ENCODE results near the gene TRIM77.
"Not testable (repeated sequence)": the region's sequence is repeated elsewhere in the genome, so short reads cannot be mapped to it uniquely, and the experiment has no call there.

DNA sequence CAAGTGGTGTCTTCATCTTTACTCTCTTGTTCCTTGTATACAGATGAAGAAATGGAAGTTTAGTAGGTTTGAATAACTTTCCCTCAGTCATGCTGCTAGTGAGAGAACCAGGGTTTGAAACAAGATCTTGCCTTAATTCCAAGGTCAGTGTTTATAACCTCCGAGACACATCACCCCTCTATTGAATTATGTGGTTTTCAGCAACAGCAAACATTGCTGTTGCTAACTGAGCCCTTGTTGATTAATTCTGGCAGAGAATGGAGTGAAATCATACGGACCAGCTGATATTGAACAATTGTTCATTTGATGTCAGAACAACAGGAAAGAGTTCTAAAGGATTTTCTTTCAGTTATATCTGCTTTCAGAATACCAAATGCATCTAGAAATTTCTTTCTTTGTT, 36.7 kb upstream of the TRIM77 start:
- not testable (repeated sequence) for TF ChIP-seq CTCF (conservative IDR thresholded peaks at IDR 0.05; ENCODE audit: low read depth, low read length); EZH2 (IDR thresholded peaks at IDR 0.05; ENCODE audit: borderline replicate concordance, low read depth, low read length, poor library complexity, severe bottlenecking)

Data from A673 (cell line).